H1 (cell line): ENCODE results near the gene NSA2.

Experiments
- CEBPB ChIP-seq: IDR thresholded peaks from 2 replicates; pipeline ENCODE4 v1.6.1; 2012; ENCODE audit warnings: low read depth, low read length
- CHD2 ChIP-seq: IDR thresholded peaks from 2 replicates; pipeline ENCODE4 v1.6.1; 2012; ENCODE audit warnings: low read length, improper control_type of control experiment
- POLR2A ChIP-seq, 2 experiments: IDR thresholded peaks; 1 replicate in 1 of 2; 2 replicates in 1 of 2; pipeline ENCODE4 v1.6.1; 2011; ENCODE audit warnings: low read depth in 2 of 2, low read length in 2 of 2, mild to moderate bottlenecking in 2 of 2; ENCODE audit errors: control extremely low read depth in 1 of 2
- RNF2 ChIP-seq: fragments of 200-900, 300-1000 bp; sonication (generic); IDR thresholded peaks from 2 replicates; pipeline ENCODE4 v1.7.1; 2016; ENCODE audit warnings: borderline replicate concordance, low read depth, mild to moderate bottlenecking, antibody characterized with exemption, low read length; ENCODE audit not compliant: poor library complexity, severe bottlenecking; ENCODE audit errors: missing control alignments
- SP4 ChIP-seq: IDR thresholded peaks from 2 replicates; pipeline ENCODE4 v1.6.1; 2012; ENCODE audit warnings: low read length, inconsistent platforms
- TF ChIP-seq, protein P1 (sequence below), 3 experiments: IDR thresholded peaks; 1 replicate in 2 of 3; 2 replicates in 1 of 3; pipeline versions ENCODE4 v1.5.1 to v1.6.1; 2011; ENCODE audit warnings: low read length in 3 of 3, mild to moderate bottlenecking in 3 of 3, inconsistent platforms in 2 of 3, low read depth in 1 of 3, moderate library complexity in 1 of 3; ENCODE audit not compliant: insufficient read depth in 1 of 3; ENCODE audit errors: control extremely low read depth in 1 of 3
- TF ChIP-seq, protein P2 (sequence below): IDR thresholded peaks from 2 replicates; pipeline ENCODE4 v1.6.1; 2012; ENCODE audit warnings: inconsistent platforms

DNA sequence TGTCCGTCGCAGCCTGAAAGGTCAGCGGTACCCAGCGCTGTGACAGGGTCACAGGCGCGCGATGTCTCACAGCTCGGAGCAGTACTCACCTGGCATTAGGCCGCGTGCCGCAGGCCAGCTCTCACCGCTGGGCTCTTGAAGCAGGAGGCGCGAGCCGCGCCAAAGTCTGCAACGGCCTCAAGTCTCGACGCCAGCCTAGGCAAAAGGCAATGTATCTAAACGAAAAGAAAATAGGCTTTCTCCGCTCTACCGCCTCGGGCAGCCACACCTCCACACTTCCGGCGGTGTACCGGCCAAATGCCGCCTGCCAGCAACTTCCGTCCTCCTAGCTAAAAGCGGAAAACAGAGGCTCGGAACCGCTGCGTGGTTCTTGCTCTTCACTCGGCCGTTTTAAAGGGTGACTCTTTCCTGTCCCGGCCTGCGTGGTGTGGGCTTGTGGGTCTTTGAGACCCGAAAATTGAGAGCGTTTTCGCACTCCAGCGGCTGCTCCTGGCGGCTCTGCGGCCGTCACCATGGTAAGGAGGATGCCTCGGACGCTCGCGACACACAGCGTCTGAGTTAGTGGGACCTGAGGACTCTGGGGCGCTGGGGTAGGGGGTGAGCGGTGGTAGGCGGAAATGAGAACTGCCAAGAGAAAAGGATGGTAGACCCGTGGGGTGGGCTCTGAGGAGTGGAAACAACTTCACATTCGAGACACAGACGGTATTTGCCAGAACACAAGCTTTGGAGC lies at the start of gene NSA2, which contains the start of gene GFM2:
- no peak for TF ChIP-seq CEBPB
- TF ChIP-seq POLR2A (IDR thresholded peaks at IDR 0.05; ENCODE audit: control extremely low read depth in 1 of 2, low read depth in 2 of 2, low read length in 2 of 2): peak in 1 of 2 experiments; percentile 69; a peak in 1 of 3 replicates
- TF ChIP-seq, protein P1, sequence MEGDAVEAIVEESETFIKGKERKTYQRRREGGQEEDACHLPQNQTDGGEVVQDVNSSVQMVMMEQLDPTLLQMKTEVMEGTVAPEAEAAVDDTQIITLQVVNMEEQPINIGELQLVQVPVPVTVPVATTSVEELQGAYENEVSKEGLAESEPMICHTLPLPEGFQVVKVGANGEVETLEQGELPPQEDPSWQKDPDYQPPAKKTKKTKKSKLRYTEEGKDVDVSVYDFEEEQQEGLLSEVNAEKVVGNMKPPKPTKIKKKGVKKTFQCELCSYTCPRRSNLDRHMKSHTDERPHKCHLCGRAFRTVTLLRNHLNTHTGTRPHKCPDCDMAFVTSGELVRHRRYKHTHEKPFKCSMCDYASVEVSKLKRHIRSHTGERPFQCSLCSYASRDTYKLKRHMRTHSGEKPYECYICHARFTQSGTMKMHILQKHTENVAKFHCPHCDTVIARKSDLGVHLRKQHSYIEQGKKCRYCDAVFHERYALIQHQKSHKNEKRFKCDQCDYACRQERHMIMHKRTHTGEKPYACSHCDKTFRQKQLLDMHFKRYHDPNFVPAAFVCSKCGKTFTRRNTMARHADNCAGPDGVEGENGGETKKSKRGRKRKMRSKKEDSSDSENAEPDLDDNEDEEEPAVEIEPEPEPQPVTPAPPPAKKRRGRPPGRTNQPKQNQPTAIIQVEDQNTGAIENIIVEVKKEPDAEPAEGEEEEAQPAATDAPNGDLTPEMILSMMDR (IDR thresholded peaks at IDR 0.05; ENCODE audit: control extremely low read depth in 1 of 3, insufficient read depth in 1 of 3, low read depth in 1 of 3, low read length in 3 of 3): no peak
- TF ChIP-seq, protein P2, sequence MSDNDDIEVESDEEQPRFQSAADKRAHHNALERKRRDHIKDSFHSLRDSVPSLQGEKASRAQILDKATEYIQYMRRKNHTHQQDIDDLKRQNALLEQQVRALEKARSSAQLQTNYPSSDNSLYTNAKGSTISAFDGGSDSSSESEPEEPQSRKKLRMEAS: peak; percentile 73; the same call in 1 of the 2 replicates
- TF ChIP-seq CHD2: no peak
- peak; percentile 96 for TF ChIP-seq SP4
- TF ChIP-seq RNF2: no peak
